OCI-LY1 (cell line): ENCODE data around the gene RYR1.

Experiments
- EZH2 ChIP-seq: fragments of 200-600 bp; sonication (generic), shearing (Covaris generic); IDR thresholded peaks from 2 replicates; pipeline ENCODE4 v1.8.0; 2017; ENCODE audit warnings: borderline replicate concordance, mixed run types, mild to moderate bottlenecking, antibody characterized with exemption, low read length, moderate library complexity, mixed read lengths
- TF ChIP-seq, protein P1 (sequence below): fragments of 200-600 bp; sonication (generic), shearing (Covaris generic); IDR thresholded peaks from 2 replicates; pipeline ENCODE4 v1.5.1; 2017; ENCODE audit warnings: mild to moderate bottlenecking, antibody characterized with exemption, low read length, moderate library complexity, mixed read lengths

DNA sequence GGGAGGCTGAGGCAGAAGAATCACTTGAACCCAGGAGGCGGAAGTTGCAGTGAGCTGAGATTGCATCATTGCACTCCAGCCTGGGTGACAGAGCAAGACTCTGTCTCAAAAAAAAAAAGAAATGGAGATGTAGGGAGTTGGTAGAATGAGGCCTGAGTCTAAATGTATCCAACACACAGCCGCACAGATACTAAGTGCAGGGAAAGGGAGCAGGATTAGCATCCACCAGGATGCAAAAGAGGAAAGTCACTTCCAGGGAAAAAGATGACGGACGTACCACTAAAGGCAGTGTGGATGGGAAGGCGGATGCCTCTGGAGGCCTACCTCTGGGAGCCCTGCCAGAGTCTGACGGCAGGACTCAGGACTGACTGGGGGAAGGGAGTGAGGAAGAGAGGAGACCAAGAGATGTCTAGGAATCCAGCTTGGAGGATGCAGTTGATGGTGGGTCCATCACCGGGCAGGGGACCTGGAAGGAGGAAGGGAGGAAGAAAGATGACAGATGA, 23.8 kb upstream of the RYR1 start:
- TF ChIP-seq, protein P1, sequence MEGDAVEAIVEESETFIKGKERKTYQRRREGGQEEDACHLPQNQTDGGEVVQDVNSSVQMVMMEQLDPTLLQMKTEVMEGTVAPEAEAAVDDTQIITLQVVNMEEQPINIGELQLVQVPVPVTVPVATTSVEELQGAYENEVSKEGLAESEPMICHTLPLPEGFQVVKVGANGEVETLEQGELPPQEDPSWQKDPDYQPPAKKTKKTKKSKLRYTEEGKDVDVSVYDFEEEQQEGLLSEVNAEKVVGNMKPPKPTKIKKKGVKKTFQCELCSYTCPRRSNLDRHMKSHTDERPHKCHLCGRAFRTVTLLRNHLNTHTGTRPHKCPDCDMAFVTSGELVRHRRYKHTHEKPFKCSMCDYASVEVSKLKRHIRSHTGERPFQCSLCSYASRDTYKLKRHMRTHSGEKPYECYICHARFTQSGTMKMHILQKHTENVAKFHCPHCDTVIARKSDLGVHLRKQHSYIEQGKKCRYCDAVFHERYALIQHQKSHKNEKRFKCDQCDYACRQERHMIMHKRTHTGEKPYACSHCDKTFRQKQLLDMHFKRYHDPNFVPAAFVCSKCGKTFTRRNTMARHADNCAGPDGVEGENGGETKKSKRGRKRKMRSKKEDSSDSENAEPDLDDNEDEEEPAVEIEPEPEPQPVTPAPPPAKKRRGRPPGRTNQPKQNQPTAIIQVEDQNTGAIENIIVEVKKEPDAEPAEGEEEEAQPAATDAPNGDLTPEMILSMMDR = no peak
- TF ChIP-seq EZH2 = no peak
